K562 (cell line): ENCODE data around the gene PRTN3. TPM values are rescaled to one million over a fixed set of nuclear protein-coding genes. Genes with fewer than 3 reads are reported as not detected.

Source experiments
- CEBPG ChIP-seq, 3 experiments: fragments of 200-800 bp in 1 of 3; sonication (Bioruptor generic) in 1 of 3; sonication (generic) in 1 of 3; formaldehyde crosslinking in 1 of 3; IDR thresholded peaks in 2 of 3; conservative IDR thresholded peaks in 1 of 3; 2 replicates each; pipeline versions ENCODE4 v1.6.1 to v1.8.0; 2016 to 2022; ENCODE audit warnings: missing compliant biosample characterization in 2 of 3, missing genetic modification characterization in 2 of 3, mild to moderate bottlenecking in 1 of 3, missing genetic modification reagents in 1 of 3
- ELF4 ChIP-seq: fragments of 450-650 bp; formaldehyde crosslinking; IDR thresholded peaks from 2 replicates; pipeline ENCODE4 v1.4.0; 2022; ENCODE audit warnings: missing genetic modification characterization
- JUN ChIP-seq, 2 experiments: sonication (generic) in 1 of 2; formaldehyde crosslinking in 1 of 2; IDR thresholded peaks; 2 replicates each; pipeline versions ENCODE4 v1.6.1 to v1.8.0; 2012 to 2022; ENCODE audit warnings: borderline replicate concordance in 2 of 2, mild to moderate bottlenecking in 2 of 2, improper control_type of control experiment in 1 of 2, low read depth in 1 of 2, low read length in 1 of 2, missing genetic modification reagents in 1 of 2
- MAFG ChIP-seq: fragments of 450-650 bp; conservative IDR thresholded peaks from 2 replicates; pipeline ENCODE4 v1.6.1; 2016; ENCODE audit warnings: missing genetic modification characterization, missing compliant biosample characterization
- MECOM ChIP-seq: fragments of 250-450 bp; sonication (Bioruptor Pico); IDR thresholded peaks from 2 replicates; pipeline ENCODE4 v1.8.0; 2022; ENCODE audit warnings: inconsistent platforms
- MEIS2 ChIP-seq: fragments of 450-650 bp; IDR thresholded peaks from 2 replicates; pipeline ENCODE4 v1.6.1; 2014; ENCODE audit warnings: mild to moderate bottlenecking; ENCODE audit not compliant: partially characterized antibody
- POLR2G ChIP-seq: fragments of 200-400 bp; formaldehyde crosslinking; IDR thresholded peaks from 2 replicates; pipeline ENCODE4 v1.6.1; 2017; ENCODE audit warnings: low read depth, mild to moderate bottlenecking, antibody characterized with exemption, low read length, moderate library complexity
- RNF2 ChIP-seq: sonication (generic); IDR thresholded peaks from 2 replicates; pipeline ENCODE4 v1.6.1; 2016
- SPI1 ChIP-seq: IDR thresholded peaks from 2 replicates; pipeline ENCODE4 v1.6.1; 2011; ENCODE audit warnings: low read depth, low read length, control low read depth, borderline replicate concordance
- ZC3H11A ChIP-seq: IDR thresholded peaks from 2 replicates; pipeline ENCODE4 v1.6.1; 2012; ENCODE audit warnings: low read depth, low read length, improper control_type of control experiment
- ZNF408 ChIP-seq: fragments of 250-450 bp; sonication (Bioruptor Pico); IDR thresholded peaks from 2 replicates; pipeline ENCODE4 v1.4.0; 2020; ENCODE audit warnings: low read depth, mild to moderate bottlenecking, moderate library complexity
- polyA plus RNA-seq, 8 experiments: library from polyadenylated mRNA; depleted of rRNA in 4 of 8; stranded (reverse) in 5 of 8; unstranded in 3 of 8; fragments of >200 nt; fragmentation: Nextera tagmentation in 2 of 8; fragmentation: Illumina TruSeq in 1 of 8; extraction: Ambion mirVana in 2 of 8; extraction: Trizol in 1 of 8; gene quantifications; 2 replicates each; pipeline versions ENCODE4 v1.2.1 to v1.2.3, GENCODE V29; 2011 to 2014; ENCODE audit warnings: inconsistent platforms in 1 of 8, missing spikeins in 1 of 8
- total RNA-seq, 7 experiments: library from RNA; depleted of rRNA in 6 of 7; stranded (reverse); fragments of >200 nt in 6 of 7; fragmentation: Illumina TruSeq in 2 of 7; extraction: Trizol in 2 of 7; gene quantifications; 2 replicates each; pipeline versions ENCODE4 v1.2.1 to v1.2.3, GENCODE V29; 2011 to 2021; ENCODE audit warnings: low replicate concordance in 1 of 7
- TF ChIP-seq, protein P1 (sequence below): fragments of 450-650 bp; IDR thresholded peaks from 2 replicates; pipeline ENCODE4 v1.6.1; 2016; ENCODE audit warnings: mild to moderate bottlenecking
- TF ChIP-seq, protein P2 (sequence below): fragments of 200-800 bp; sonication (Bioruptor generic); IDR thresholded peaks from 2 replicates; pipeline ENCODE4 v1.6.1; 2017; ENCODE audit warnings: missing genetic modification characterization, missing compliant biosample characterization
- TF ChIP-seq, protein P3 (sequence below): sonication (generic); formaldehyde crosslinking; IDR thresholded peaks from 2 replicates; pipeline ENCODE4 v1.8.0; 2022; ENCODE audit warnings: missing genetic modification reagents, mild to moderate bottlenecking, moderate library complexity, borderline replicate concordance

PRTN3 gene
- total and polyA plus RNA-seq, 9 of the 15 experiments (the other 6 are each of a cell fraction or from before 2014, with no cell fraction given), result 0.14 to 0.86 (median 0.43) TPM; not detected in 3

DNA sequence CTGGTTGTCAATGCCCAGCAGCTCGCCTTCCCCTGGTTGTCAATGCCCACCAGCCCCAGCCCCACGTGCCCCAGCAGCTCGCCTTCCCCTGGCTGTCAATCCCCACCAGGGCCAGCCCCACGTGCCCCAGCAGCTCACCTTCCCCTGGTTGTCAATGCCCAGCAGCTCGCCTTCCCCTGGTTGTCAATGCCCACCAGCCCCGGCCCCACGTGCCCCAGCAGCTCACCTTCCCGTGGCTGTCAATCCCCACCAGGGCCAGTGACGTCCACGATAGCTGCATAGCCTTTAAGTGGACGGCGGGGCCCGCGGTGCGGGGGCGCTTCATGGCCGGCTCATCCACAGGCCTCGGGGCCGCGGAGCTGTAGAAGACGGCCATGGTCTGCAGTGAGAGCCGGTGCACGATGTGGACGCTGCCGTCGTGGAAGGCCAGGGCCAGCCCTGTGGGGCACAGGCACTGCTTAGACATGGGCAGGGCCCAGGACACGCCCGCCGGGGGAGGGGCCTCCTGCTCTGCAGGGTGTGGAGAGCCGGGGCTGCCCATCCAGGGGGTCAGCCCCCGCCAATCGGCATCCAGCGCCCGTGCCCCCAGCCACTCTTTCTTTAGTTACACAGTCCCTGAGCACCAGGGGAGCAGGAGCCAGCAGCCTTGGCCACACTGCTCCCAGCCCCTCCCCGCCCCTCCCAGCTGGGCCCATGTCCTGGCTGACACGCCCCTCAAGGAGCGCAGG lies 39.1 kb downstream of the PRTN3 start (continued):
- TF ChIP-seq, protein P1, sequence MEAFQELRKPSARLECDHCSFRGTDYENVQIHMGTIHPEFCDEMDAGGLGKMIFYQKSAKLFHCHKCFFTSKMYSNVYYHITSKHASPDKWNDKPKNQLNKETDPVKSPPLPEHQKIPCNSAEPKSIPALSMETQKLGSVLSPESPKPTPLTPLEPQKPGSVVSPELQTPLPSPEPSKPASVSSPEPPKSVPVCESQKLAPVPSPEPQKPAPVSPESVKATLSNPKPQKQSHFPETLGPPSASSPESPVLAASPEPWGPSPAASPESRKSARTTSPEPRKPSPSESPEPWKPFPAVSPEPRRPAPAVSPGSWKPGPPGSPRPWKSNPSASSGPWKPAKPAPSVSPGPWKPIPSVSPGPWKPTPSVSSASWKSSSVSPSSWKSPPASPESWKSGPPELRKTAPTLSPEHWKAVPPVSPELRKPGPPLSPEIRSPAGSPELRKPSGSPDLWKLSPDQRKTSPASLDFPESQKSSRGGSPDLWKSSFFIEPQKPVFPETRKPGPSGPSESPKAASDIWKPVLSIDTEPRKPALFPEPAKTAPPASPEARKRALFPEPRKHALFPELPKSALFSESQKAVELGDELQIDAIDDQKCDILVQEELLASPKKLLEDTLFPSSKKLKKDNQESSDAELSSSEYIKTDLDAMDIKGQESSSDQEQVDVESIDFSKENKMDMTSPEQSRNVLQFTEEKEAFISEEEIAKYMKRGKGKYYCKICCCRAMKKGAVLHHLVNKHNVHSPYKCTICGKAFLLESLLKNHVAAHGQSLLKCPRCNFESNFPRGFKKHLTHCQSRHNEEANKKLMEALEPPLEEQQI, result no peak
- TF ChIP-seq ELF4 (CRISPR knock-in tag), result no peak
- TF ChIP-seq, protein P2, sequence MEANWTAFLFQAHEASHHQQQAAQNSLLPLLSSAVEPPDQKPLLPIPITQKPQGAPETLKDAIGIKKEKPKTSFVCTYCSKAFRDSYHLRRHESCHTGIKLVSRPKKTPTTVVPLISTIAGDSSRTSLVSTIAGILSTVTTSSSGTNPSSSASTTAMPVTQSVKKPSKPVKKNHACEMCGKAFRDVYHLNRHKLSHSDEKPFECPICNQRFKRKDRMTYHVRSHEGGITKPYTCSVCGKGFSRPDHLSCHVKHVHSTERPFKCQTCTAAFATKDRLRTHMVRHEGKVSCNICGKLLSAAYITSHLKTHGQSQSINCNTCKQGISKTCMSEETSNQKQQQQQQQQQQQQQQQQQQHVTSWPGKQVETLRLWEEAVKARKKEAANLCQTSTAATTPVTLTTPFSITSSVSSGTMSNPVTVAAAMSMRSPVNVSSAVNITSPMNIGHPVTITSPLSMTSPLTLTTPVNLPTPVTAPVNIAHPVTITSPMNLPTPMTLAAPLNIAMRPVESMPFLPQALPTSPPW (CRISPR knock-in tag), result 0 out of 2 replicates have a peak, but pooled peaks have one; percentile 25
- TF ChIP-seq POLR2G, result peak; percentile 58
- no peak for TF ChIP-seq RNF2
- no peak for TF ChIP-seq JUN (IDR thresholded peaks at IDR 0.05; ENCODE audit: borderline replicate concordance, low read depth, low read length)
- TF ChIP-seq JUN (CRISPR knock-in tag; IDR thresholded peaks at IDR 0.05; ENCODE audit: borderline replicate concordance), result no peak
- no peak for TF ChIP-seq MEIS2
- no peak for TF ChIP-seq MECOM (CRISPR knock-in tag)
- no peak for TF ChIP-seq ZNF408 (CRISPR knock-in tag)
- TF ChIP-seq, protein P3, sequence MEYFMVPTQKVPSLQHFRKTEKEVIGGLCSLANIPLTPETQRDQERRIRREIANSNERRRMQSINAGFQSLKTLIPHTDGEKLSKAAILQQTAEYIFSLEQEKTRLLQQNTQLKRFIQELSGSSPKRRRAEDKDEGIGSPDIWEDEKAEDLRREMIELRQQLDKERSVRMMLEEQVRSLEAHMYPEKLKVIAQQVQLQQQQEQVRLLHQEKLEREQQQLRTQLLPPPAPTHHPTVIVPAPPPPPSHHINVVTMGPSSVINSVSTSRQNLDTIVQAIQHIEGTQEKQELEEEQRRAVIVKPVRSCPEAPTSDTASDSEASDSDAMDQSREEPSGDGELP (CRISPR knock-in tag), result peak; percentile 48; the same call in 1 of the 2 replicates
- TF ChIP-seq ZC3H11A, result no peak
- TF ChIP-seq CEBPG (CRISPR knock-in tag; IDR thresholded peaks at IDR 0.05), result no peak
- TF ChIP-seq CEBPG (tag; conservative IDR thresholded peaks at IDR 0.05 in 1 of 2, IDR thresholded peaks at IDR 0.05 in 1 of 2), result no peak
- no peak for TF ChIP-seq MAFG (tag)
- TF ChIP-seq SPI1, result no peak
